Measurements from ENCODE around the gene ANGPTL8.

ANGPTL8 gene

GRCh38 chr19:11291415-11291814, 52.0 kb downstream of the ANGPTL8 start:
- no peak for DNase-seq (ENCODE audit: low read depth)
